Fibroblast of the aortic adventitia (primary cell): ENCODE results near the gene ZBTB46. TPM values are rescaled to one million over a fixed set of nuclear protein-coding genes. Genes with fewer than 3 reads are reported as not detected.
"Not testable (repeated sequence)": the region's sequence is repeated elsewhere in the genome, so short reads cannot be mapped to it uniquely, and the experiment has no call there.

Experiments
- DNase-seq: peaks from one replicate; pipeline ENCODE4 v3.0.0-alpha.2; 2010; ENCODE audit warnings: low read depth
- H3K4me3 ChIP-seq: 2 replicates; pipeline ENCODE4 v1.5.1; 2011; ENCODE audit warnings: low read depth, mild to moderate bottlenecking, control low read depth, low read length, moderate library complexity
- total RNA-seq: library from RNA; depleted of rRNA; stranded (reverse); fragments of >200 nt; gene quantifications from 2 replicates; pipeline ENCODE4 v1.2.3, GENCODE V29; 2012; ENCODE audit warnings: low replicate concordance
- TF ChIP-seq, protein P1 (sequence below): IDR thresholded peaks from 2 replicates; pipeline ENCODE4 v1.5.1; 2011; ENCODE audit warnings: mild to moderate bottlenecking, low read length, control low read depth, inconsistent platforms; ENCODE audit not compliant: insufficient read depth

The ZBTB46 gene
- total RNA-seq, 1 donor: 1.1 TPM

DNA sequence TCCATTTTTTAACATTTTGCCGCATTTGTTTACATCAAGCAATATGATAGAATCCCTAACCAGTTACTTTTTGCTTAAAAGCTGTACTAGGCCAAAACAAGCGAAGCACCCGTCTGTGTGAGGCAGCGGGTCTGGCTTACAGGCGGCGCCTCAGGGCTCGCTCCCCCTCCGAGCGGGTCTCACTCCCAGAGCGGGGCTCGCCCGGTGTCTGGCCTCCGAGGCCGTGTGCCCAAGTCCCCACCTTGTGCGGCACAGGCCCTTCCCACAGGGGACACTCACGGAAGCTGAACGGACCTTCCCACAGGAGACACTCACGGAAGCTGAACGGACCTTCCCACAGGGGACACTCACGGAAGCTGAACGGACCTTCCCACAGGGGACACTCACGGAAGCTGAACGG, 23.4 kb downstream of the ZBTB46 start:
- DNase-seq: no peak

DNA sequence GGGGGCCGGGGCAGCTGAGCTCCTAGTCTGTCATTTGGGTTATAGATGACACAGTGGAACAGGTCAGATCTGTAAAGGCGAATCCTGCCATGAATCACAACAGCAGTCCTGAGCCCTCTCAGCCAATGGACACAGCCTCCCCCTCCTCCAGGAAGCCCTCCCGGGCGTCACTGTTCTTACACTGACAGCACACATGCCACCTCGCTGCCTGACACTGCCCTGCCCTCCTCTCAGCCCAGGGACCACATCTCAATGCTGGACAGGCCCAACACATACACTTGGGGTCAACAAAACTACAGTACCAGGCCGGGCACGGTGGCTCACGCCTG, 26.8 kb downstream of the ZBTB46 start:
- DNase-seq: no peak

More for the DNA sequence above, 23.4 kb downstream of the ZBTB46 start:
- TF ChIP-seq, protein P1, sequence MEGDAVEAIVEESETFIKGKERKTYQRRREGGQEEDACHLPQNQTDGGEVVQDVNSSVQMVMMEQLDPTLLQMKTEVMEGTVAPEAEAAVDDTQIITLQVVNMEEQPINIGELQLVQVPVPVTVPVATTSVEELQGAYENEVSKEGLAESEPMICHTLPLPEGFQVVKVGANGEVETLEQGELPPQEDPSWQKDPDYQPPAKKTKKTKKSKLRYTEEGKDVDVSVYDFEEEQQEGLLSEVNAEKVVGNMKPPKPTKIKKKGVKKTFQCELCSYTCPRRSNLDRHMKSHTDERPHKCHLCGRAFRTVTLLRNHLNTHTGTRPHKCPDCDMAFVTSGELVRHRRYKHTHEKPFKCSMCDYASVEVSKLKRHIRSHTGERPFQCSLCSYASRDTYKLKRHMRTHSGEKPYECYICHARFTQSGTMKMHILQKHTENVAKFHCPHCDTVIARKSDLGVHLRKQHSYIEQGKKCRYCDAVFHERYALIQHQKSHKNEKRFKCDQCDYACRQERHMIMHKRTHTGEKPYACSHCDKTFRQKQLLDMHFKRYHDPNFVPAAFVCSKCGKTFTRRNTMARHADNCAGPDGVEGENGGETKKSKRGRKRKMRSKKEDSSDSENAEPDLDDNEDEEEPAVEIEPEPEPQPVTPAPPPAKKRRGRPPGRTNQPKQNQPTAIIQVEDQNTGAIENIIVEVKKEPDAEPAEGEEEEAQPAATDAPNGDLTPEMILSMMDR: no peak
- H3K4me3 ChIP-seq: no peak overlapping the region

DNA sequence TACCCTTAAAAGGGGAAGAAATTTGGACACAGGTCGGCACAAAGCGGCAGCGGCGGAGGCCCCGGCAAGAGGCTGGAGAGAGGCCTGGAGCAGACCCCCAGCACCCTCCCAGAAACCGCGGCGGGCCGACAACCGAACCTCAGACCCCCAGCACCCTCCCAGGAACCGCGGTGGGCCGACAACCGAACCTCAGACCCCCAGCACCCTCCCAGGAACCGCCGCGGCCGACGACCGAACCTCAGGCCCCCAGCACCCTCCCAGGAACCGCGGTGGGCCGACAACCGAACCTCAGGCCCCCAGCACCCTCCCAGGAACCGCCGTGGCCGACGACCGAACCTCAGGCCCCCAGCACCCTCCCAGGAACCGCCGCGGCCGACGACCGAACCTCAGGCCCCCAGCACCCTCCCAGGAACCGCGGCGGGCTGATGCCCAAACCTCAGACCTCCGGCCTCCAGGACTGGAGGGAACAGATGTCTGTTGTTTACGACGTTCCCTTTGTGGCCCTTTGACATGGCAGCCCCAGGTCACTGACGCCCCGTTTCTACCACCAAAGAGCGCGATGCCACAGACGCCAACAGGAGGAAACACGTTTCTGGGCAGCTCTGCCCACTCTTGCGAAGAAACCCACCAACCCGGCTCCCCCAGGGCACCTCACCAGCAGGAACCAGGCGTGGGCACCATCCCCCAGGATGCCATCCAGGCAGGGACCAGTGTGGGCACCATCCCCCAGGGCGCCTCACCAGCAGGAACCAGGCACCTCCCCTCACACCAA, 28.4 kb downstream of the ZBTB46 start:
- H3K4me3 ChIP-seq: no peak overlapping the region
- TF ChIP-seq, protein P1: no peak
- no peak for DNase-seq

More for the DNA sequence above, 26.8 kb downstream of the ZBTB46 start:
- TF ChIP-seq, protein P1: no peak
- H3K4me3 ChIP-seq: no peak overlapping the region

DNA sequence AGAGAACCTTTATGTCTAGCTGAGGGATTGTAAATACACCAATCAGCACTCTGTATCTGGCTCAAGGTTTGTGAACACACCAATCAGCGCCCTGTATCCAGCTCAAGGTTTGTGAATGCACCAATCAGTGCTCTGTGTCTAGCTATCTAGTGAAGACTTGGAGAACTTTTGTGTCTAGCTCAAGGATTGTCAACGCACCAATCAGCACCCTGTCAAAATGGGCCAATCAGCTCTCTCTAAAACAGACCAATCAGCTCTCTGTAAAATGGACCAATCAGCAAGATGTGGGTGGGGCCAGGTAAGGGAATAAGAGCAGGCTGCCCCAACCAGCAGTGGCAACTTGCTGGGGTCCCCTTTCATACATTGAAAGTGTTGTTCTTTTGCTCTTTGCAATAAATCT, 29.9 kb downstream of the ZBTB46 start:
- DNase-seq, H3K4me3 ChIP-seq: not testable (repeated sequence)

DNA sequence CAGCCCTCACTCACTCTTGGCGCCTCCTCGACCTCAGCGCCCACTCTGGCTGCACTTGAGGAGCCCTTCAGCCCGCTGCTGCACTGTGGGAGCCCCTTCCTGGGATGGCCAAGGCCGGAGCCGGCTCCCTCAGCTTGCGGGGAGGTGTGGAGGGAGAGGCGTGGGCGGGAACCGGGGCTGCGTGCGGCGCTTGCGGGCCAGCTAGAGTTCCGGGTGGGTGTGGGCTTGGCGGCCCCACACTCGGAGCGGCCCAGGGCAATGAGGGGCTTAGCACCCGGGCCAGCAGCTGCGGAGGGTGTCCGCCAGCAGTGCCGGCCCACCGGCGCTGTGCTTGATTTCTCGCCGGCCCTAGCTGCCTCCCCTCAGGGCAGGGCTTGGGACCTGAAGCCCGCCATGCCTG, 30.7 kb downstream of the ZBTB46 start:
- DNase-seq, H3K4me3 ChIP-seq: not testable (repeated sequence)

DNA sequence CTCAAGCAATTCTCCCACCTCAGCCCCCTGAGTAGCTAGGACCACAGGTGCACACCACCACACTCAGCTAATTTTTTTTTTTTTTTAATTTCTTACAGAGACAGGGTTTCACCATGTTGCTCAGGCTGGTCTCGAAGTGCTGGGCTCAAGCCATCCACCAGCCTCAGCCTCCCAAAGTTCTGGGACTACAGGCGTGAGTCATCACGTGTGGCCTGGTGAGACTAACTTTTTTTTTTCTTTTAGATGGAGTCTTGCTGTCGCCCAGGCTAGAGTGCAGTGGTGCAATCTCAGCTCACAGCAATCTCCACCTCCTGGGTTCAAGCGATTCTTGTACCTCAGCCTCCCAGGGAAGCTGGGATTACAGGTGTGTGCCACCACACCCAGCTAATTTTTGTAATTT, 31.9 kb downstream of the ZBTB46 start:
- DNase-seq: peak; percentile 28

DNA sequence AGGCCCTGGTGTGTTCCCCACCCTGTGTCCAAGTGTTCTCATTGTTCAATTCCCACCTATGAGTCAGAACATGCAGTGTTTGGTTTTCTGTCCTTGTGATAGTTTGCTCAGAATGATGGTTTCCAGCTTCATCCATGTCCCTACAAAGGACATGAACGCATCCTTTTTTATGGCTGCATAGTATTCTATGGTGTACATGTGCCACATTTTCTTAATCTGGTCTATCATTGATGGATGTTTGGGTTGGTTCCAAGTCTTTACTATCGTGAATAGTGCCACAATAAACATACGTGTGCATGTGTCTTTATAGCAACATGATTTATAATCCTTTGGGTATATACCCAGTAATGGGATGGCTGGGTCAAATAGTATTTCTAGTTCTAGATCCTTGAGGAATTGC, 33.9 kb downstream of the ZBTB46 start:
- not testable (repeated sequence) for DNase-seq, H3K4me3 ChIP-seq

More for the DNA sequence above, 31.9 kb downstream of the ZBTB46 start:
- not testable (repeated sequence) for H3K4me3 ChIP-seq

DNA sequence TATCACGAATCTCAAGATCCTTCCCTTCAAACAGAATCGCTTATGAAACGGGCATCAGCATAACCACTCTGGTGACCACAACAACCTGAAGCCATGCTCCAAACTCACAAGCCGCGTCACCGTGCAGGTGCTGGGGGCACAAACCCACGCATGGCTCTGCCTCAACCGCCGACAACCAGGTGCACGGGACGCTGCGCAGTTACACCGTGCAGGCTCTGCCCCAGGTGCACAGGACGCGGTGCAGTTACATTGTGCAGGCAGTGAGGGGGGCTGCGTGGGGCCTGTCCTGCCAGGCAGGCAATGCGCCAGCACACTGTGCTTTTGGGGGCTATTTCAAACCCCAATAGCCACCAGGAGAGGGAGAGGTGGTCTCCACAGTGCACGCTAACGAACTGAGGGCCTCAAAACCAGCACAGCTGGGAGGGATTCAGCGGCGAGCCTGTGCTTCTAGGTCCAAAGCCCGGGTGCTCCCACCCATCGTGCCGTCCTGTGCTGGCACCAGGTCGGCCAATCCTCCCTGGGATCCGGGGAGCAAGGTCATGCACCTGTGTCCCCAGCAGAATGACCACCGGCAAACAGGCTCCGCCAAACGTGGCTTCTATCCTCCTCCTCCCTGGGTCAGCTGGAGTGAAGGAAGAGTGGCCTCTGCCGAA, 35.8 kb downstream of the ZBTB46 start:
- H3K4me3 ChIP-seq: no peak overlapping the region
- TF ChIP-seq, protein P1: no peak
- DNase-seq: no peak

DNA sequence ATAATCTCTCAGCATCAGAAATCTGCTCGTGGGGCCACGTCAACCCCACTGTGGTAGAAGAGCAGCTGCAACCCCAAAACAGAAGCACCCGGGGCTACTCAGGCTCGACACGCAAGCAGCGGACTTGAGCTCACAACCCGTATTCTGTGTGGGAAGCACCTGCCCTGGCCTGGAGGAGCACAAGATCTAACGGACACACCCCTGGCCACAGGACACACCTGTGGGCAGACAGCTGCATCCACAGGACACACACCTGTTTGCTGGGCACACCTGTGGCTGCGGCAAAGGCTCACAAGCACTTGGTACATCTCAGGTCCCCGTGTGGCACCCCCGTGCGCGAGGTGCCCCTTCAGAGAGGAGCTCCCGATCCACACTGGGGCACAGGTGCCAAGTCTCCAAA, 36.5 kb downstream of the ZBTB46 start:
- TF ChIP-seq, protein P1: no peak
- no peak overlapping the region for H3K4me3 ChIP-seq
- no peak for DNase-seq
